GM21360 (cell line): Measurements from ENCODE around the gene SOX3.

Source experiments
- ATAC-seq: cut with Tn5 transposase; IDR thresholded peaks from one replicate; pipeline ENCODE4 v1.9.1; 2021; ENCODE audit warnings: mild to moderate bottlenecking, moderate library complexity; ENCODE audit not compliant: unreplicated experiment

SOX3 gene

GRCh38 chrX:140500441-140500840, 4.4 kb downstream of the SOX3 start:
- no peak for ATAC-seq

DNA sequence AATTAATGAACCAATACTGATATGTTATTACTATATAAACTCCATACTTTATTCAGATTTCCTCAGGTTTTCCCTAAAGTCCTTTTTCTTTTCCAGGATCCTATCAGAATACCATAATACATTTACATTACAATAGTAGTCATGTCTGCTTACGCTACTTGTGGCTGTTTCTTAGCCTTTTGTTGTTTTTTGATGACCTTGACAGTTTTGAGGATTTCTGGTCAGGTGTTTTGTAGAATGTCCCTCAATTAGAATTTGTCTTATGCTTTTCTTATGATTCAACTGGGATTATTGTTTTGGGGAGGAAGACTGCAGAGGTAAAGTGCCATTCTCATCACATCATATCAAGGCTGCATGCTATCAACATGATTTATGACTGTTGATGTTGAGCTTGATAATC, 9.1 kb downstream of the SOX3 start:
- no peak for ATAC-seq

GRCh38 chrX:140492066-140492994, 12.5 kb downstream of the SOX3 start:
- ATAC-seq, result no peak

DNA sequence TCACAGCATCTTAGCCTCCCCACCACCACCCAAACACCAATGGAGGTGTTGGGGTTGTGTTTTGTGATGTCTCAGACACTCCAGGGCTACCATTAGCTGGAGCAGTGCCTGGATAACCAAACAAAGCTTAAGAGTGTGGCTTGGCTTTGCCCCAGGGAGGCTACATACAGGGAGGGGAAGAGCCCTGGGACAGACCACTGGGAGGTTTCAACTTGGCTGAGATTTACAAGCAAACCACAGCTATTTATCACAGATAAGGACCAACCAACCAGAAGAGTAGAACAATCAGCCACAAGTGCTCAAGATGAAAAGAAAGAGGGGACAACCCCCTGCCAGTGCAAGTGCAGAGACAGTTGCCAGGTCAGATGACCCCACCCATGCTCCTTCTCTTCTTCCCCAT, 24.1 kb downstream of the SOX3 start:
- ATAC-seq, result no peak

GRCh38 chrX:140477987-140478386, 26.9 kb downstream of the SOX3 start:
- ATAC-seq, result no peak

DNA sequence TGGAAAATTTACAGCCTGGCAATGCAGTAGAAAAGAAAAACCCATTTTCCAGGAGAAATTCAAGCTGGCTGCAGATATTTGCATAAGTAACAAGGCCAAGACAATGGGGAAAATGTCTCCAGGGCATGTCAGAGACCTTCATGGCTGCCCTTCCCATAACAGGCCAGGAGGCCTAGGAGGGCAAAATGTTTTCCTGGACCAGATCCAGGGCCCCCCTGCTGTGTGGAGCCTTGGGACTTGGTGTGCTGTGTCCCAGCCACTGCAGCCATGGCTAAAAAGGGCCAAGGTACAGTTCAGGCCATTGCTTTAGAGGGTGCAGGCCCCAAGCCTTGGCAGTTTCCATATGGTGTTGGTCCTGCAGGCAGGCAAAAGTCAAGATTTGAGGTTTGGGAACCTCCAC, 29.8 kb downstream of the SOX3 start:
- ATAC-seq, result no peak

GRCh38 chrX:140467211-140467610, 37.7 kb downstream of the SOX3 start:
- ATAC-seq, result no peak
